ENCODE measurements around the gene TCF12. TPM values are rescaled to one million over a fixed set of nuclear protein-coding genes. Genes with fewer than 3 reads are reported as not detected.
"Not testable (repeated sequence)": the region's sequence is repeated elsewhere in the genome, so short reads cannot be mapped to it uniquely, and the experiment has no call there.

TCF12 gene
- total RNA-seq, 1 donor = 119 TPM

- DNase-seq (ENCODE audit: low read depth in 2 of 3, low spot score in 2 of 3) = no peak
Measured at GRCh38 chr15:57085267-57085666, 166.8 kb downstream of the TCF12 start.

GRCh38 chr15:57086857-57087427, 168.5 kb downstream of the TCF12 start:
- DNase-seq (ENCODE audit: low read depth in 2 of 3, low spot score in 2 of 3) = no peak

GRCh38 chr15:57089815-57090495, 171.5 kb downstream of the TCF12 start:
- no peak for DNase-seq (ENCODE audit: low read depth in 2 of 3, low spot score in 2 of 3)

DNA sequence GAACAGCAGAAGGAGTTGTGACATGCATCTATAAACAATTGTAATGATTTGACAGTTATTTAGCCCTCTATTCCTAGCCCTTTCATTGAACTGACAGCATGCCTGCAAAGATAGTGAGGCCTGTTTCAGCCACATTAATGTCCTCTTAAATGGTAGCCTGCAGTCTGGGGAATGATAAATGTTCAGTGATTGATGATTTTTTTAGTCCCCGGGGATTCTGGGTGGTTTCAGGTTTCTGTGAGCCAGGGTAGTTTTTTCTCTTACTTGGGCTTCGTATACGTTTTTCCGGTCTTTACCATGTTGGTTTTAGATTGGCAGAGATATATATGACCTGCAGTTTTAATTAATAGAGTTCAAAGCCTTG, 172.0 kb downstream of the TCF12 start:
- no peak for DNase-seq (ENCODE audit: low read depth in 2 of 3, low spot score in 2 of 3)

DNA sequence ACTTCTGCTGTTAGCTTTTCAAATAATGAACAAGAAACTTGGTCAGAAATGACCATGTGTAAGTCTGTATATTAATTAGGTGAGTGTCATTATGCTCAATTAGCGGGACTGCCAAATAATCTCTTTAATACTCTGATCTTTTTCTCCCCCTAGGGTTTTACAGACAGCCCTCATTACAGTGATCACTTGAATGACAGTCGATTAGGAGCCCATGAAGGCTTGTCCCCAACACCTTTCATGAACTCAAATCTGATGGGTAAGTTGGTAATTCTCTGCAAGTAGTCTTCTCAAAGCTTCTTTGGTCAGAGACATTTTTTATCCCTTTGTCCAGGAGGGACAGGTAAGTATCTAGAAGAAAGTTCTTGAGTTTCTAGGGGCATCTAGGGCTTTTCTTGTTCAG, 173.2 kb downstream of the TCF12 start:
- no peak for DNase-seq (ENCODE audit: low read depth in 2 of 3, low spot score in 2 of 3)

- DNase-seq (ENCODE audit: low read depth in 2 of 3, low spot score in 2 of 3) = no peak
Measured at GRCh38 chr15:57092252-57092651, 173.8 kb downstream of the TCF12 start.

DNA sequence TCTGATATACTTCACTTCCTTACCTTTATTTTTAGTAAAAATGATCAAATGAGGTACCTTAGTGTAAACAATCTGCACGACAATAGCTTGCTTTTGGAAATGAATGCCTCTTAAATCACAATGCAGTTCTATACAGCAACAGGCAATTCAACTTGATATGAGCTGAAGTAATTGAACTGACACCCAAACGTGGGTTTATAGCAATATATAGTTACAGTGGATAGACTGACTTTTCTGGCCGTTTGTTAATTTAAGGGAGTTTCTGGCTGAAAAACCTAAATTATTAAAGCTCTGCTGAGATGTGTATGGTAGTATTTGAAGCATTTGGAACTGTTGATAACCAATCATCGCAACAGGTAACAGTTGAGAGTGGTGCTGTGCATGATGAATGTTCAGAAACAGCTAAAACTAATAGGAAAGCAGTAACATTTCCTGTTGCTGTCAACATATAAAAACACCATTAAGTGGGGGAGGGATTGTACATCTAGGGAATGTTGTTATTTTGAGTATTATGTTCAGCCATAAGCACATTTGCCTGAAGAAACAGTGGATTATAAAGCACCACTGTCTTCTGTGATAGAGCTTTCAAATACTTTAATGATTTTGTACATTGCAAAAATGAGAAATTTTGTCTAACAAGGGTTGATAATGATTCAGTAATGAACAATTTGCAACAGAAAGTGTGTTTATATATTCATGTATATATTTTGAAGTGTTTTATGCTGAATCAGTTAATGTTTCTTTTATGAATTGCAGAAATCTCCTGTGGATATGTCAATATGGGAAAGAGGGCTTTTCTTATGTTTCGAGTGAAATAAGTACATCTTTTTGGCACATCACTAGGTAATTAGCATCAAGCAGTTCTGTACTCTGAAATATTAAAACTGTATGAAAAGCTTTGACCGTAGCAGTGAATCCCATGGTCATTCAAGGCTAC, 176.1 kb downstream of the TCF12 start:
- DNase-seq (ENCODE audit: low read depth in 2 of 3, low spot score in 2 of 3) = no peak

- DNase-seq (ENCODE audit: low read depth in 2 of 3, low spot score in 2 of 3) = no peak
Measured at GRCh38 chr15:57095896-57096295, 177.5 kb downstream of the TCF12 start.

DNA sequence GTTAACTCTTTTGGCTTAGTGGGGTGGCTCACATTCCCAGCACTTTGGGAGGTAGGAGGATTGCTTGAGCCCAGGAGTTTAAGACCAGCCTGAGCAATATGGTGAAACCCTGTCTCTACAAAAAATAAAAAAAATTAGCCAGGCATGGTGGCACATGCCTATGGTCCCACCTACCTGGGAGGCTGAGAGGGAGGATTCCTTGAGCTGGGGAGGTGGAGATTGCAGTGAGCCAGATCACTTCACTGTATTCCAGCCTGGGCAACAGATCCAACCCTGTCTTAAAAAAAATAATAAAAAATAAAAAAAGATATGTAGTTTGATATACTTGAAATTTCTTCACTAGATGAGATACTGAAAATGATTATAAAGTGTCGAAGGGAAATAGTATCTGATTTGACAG, 178.8 kb downstream of the TCF12 start:
- DNase-seq (ENCODE audit: low read depth in 2 of 3, low spot score in 2 of 3) = no peak

GRCh38 chr15:57097919-57098543, 179.6 kb downstream of the TCF12 start:
- DNase-seq (ENCODE audit: low read depth in 2 of 3, low spot score in 2 of 3) = not testable (repeated sequence)

DNA sequence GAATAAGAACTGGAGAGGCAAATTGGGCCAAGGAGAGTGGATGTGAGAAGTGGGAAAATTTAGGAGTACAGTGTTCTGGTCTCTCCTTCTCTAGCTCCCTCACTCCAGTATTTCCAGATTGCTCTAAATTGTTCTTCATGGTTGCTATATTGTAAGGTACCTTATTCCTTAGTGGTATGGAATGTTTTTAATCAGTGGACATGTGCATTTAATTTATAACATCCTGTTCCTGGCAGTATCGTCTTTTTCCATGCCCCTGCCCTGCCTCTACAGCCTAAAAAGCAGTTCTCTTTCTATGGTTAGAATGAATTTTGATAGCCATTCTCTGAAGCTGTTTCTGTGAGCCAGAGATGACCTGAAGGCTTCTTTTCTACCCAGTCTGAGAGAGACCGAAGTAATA, 180.5 kb downstream of the TCF12 start:
- DNase-seq (ENCODE audit: low read depth in 2 of 3, low spot score in 2 of 3) = no peak

- DNase-seq (ENCODE audit: low read depth in 2 of 3, low spot score in 2 of 3) = peak in 1 of 3 donors; percentile 32
Measured at GRCh38 chr15:57100136-57100539, 181.7 kb downstream of the TCF12 start.

DNA sequence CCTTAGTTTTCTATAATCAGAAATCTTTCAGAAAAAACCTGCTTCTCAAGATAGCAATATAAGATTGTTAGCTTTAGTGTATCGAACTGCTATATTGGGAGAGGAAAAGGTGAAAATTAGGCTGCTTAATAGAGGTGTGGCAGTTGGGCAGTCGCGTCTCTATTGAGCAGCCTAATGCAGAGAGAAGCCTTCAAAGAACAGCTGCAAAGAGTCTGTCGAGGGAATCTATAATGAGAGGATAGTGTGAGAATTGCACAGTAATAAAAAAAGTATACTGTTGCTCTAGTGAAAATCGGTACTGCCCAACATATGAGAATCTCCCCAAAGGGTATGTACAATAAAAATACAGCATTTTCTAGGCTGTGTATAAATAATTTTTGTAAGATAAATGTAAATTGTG, 184.4 kb downstream of the TCF12 start:
- DNase-seq (ENCODE audit: low read depth in 2 of 3, low spot score in 2 of 3) = no peak

DNA sequence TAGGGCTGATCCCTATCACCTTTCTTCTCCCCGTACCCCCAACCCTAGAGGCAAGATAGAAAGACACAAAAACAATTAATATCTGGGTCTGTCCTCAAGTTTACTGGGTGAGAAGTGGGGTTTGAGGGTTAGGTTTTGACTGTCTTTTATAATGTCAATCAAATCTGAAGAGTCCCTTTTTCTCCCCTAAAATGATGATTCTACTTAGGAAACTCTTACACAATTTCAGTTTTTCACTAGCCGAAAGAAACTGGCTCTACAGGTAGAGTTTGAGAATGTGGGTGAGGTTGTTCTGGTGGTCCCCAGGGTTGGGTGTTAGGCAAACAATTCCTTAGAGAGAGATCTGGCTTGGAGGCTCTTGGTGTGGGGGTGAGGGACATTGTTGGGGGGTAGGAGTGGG, 189.9 kb downstream of the TCF12 start:
- DNase-seq (ENCODE audit: low read depth in 2 of 3, low spot score in 2 of 3) = no peak

GRCh38 chr15:57109005-57109404, 190.6 kb downstream of the TCF12 start:
- no peak for DNase-seq (ENCODE audit: low read depth in 2 of 3, low spot score in 2 of 3)

GRCh38 chr15:57111002-57111401, 192.6 kb downstream of the TCF12 start:
- no peak for DNase-seq (ENCODE audit: low read depth in 2 of 3, low spot score in 2 of 3)

- no peak for DNase-seq (ENCODE audit: low read depth in 2 of 3, low spot score in 2 of 3)
Measured at GRCh38 chr15:57112178-57112577, 193.7 kb downstream of the TCF12 start.

GRCh38 chr15:57114070-57114469, 195.6 kb downstream of the TCF12 start:
- DNase-seq (ENCODE audit: low read depth in 2 of 3, low spot score in 2 of 3) = peak in 2 of 3 donors; percentile 86 to 92

DNA sequence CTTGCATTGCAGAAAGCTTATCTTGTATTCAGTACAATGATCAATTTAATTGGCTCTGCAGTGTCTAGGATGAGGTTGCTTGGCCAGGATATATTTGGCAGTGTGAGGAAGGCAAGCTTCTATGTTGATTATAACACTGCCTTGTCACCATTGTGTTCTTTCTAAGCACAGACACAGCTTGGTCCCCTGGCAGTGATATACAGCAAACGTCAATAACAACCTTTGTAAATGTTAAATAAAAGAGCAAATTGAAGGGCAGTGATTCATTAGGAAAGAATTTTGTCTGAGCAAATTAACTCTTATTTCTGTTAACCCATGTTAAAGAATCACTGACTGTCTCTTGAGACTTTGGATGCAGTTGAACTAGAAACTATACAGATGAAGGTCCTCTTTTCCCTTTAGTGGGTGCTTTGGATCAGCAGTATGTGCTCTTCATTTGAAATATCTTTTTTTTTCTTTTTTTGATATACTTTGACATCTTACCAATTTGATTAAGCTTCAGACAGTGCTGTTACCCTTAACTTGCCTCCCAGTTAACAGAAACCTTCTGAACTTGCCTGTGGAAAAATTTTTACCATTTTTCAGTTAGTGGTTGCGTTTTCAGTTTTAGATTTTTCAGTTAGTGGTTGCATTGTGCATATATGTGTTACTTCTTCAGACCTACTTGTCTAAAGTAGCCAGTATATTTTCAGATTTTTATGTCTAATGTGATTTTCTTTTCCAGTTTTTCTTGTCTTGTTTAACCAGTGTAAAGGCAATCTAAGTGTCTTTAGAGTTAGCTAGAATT, 199.8 kb downstream of the TCF12 start:
- no peak for DNase-seq (ENCODE audit: low read depth in 2 of 3, low spot score in 2 of 3)

DNA sequence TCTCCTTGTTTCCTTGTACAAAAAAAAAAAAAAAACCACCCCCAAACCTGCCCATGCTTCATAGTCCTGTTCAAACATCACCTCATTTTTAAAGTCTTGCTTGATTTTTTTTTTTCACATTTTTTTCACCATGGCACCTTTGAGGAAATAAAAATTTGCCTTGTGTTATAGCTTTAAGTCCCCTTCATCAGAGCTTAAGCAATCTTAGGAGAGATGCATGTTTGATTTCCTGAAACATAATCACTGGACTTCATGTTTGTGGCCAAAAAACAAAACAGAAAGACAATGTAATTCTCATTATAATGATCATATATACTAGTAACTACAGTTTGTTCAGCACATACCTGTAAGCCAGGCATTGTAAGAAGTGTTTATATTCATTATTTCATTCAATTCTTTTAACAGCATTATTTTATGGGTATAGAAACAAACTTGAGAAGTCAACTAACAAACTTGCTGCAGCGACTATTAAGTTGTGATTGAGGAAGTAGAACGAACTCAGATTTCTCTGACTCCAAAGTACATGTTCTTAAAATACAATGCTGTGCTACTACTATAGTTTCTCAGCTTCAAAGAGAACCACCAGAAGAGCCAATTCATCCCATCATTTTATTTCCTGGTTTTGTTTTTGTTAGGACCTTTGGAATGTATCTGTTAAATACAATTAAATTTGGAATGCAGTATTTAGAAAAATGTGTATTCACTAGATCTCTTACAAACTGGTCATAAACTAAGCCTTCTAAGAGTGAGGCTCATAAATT, 203.8 kb downstream of the TCF12 start:
- peak in 1 of 3 donors; percentile 25 for DNase-seq (ENCODE audit: low read depth in 2 of 3, low spot score in 2 of 3)
